ENCODE measurements around the gene ITPK1.

Gene ITPK1

GRCh38 chr14:92938235-92938875, 177.4 kb downstream of the ITPK1 start:
- DNase-seq (ENCODE audit: low read depth in 2 of 2), result no peak

- no peak for DNase-seq (ENCODE audit: low read depth in 2 of 2)
Observed at GRCh38 chr14:92937051-92937937, 178.4 kb downstream of the ITPK1 start.

GRCh38 chr14:92936085-92936484, 179.6 kb downstream of the ITPK1 start:
- no peak for DNase-seq (ENCODE audit: low read depth in 2 of 2)

DNA sequence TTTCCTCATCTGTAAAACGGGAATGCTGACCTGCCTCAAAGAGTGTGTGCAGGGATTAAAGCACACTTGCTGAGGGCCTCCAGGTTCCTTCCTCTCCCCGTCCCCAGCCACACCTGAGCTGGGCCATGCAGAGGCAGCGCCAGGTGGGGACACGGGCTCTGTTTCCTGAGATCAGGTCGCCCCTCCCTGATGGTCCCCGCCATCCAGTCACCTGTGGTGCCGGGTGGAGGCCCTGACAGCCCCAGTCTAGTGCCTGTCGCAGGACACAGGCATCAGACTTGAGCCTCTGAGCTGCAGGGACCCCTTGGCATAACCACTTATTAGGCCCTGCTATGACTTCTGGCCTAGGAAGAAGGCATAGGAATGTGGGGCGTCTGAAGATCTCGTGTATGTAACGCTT, 180.3 kb downstream of the ITPK1 start:
- no peak for DNase-seq (ENCODE audit: low read depth in 2 of 2)

DNA sequence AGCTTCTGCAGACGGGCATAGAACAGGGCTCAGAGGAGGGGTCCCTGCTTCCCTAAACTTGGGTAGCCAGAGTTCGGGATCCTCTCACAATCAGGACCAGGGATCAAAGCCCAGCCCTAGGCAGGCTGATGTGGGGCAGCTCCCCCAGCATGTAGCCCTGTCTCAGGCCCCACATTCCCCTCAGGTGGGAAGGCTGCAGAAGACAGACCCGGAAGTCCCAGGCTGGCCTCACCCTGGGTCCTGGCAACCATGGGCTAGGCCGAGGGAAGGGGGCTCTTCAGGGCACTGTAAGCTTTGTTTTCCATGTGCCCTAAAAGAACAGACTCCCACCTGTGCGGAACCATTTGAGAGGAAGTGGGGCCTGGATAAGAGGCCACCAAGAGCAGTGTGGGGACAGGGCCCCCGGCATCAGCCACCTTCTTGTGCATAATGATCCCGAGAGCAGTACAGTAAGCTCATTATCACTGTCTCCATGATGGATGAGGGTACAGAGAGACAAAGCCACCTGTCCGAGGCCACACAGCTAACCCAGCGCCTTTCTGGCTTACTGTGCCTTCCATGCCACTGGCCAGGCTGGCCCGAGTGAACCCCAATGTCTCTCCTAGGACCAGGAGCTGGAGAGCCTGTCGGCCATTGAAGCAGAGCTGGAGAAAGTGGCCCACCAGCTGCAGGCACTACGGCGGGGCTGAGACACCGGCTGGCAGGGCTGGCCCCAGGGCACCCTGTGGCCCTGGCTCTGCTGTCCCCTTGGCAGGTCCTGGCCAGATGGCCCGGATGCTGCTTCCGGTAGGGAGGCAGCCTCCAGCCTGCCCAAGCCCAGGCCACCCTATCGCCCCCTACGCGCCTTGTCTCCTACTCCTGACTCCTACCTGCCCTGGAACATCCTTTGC, 181.3 kb downstream of the ITPK1 start:
- DNase-seq (ENCODE audit: low read depth in 2 of 2), result no peak

GRCh38 chr14:92933481-92933880, 182.2 kb downstream of the ITPK1 start:
- DNase-seq (ENCODE audit: low read depth in 2 of 2), result no peak

DNA sequence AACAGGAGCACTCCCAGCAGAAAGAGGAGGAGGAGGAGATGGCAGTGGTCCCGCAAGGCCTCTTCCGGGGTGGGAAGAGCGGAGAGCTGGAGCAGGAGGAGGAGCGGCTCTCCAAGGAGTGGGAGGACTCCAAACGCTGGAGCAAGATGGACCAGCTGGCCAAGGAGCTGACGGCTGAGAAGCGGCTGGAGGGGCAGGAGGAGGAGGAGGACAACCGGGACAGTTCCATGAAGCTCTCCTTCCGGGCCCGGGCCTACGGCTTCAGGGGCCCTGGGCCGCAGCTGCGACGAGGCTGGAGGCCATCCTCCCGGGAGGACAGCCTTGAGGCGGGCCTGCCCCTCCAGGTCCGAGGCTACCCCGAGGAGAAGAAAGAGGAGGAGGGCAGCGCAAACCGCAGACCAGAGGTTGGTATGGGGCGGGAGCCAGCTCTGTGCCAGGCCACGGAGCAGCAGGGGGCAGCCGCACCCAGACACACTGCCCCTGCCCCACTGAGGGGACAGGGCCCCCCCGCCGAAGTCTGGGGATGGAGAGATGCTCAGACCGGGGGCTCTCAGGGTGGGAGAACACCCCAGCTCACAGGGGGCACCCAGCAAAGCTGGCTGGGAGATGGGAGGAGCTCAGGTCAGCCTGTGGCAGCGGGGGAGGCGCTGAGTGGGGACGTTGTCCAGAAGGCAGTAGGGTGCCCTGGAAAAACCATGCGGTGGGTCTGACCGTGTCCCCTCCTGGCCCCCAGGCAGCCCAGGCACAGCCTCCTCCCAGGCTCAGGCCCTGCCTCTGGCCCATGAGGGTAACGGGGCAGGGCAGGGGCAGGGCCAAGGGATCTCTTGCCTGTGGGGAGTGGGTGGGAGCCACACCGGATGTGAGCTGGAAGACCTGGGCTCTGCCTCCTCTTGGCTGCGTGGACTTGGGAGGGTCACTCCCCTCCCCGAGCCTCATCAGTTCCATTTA, 183.0 kb downstream of the ITPK1 start:
- no peak for DNase-seq (ENCODE audit: low read depth in 2 of 2)

- DNase-seq (ENCODE audit: low read depth in 2 of 2), result no peak
Observed at GRCh38 chr14:92931681-92932447, 183.9 kb downstream of the ITPK1 start.

DNA sequence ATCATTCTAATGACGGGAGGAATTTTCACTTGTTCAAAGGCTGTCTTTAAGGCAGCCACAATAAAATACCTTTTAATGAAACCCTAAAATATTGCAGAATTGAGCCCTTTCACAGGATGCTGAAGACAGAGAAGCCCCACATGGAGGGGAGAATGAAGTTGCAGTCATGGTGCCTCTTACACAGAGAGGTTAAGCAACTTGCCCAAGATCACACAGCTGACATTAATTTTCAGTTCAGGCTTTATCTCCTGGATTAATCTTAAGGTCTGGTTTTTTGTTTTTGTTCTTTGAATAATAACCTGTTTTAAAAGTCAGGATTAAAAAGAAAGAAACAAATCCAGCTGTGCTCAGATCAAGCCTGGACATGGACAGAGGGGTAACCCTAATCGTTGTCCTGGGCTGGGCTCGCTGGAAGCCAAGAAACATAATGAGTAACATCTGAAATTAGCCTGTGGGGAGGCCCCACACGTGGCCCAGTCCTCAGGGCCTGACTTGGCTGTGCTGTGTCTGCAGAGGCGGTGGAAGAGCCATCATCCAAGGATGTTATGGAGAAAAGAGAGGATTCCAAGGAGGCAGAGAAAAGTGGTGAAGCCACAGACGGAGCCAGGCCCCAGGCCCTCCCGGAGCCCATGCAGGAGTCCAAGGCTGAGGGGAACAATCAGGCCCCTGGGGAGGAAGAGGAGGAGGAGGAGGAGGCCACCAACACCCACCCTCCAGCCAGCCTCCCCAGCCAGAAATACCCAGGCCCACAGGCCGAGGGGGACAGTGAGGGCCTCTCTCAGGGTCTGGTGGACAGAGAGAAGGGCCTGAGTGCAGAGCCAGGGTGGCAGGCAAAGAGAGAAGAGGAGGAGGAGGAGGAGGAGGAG, 184.8 kb downstream of the ITPK1 start:
- no peak for DNase-seq (ENCODE audit: low read depth in 2 of 2)

DNA sequence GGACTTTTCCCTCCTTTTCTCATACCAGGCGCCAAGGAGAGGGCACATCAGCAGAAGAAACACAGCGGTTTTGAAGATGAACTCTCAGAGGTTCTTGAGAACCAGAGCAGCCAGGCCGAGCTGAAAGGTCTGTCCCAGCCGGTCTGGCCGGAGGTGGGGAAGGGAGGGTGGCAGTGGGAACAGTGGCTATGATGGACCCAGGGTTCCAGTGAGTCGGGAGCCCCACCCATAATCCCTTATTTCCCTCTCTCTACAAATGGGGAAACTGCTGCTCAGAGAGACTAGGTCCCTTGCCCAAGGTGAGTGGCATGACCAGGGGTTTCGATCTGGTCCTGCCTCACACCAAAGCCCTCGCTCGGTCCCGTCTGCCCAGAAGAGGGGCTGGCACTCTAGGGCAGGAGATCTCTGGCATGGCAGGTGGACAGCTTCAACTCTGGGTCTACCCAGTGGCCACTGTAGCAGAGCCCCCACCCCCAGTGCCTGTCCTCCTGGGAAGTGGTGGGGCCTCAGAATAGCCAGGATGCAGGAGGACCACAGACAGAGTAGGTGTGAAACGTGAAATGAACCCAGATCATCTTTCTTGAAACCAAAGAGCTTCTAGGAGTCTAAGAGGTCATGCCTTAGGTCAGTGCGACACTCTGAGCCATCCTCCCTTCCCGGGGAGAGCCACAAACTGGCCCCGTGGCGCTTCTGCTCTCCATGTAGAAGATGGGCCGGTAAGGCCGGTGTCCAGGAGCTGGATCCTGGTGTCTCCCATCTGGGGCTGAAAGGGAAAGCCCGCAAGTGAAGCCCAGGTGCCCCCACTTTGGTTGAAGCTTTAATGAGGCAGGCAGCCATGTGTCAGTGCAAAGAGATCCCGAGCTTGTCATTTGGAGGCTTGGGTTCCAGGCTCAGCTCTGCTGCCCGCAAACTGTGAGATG, 185.8 kb downstream of the ITPK1 start:
- no peak for DNase-seq (ENCODE audit: low read depth in 2 of 2)

GRCh38 chr14:92928961-92929688, 186.6 kb downstream of the ITPK1 start:
- no peak for DNase-seq (ENCODE audit: low read depth in 2 of 2)

DNA sequence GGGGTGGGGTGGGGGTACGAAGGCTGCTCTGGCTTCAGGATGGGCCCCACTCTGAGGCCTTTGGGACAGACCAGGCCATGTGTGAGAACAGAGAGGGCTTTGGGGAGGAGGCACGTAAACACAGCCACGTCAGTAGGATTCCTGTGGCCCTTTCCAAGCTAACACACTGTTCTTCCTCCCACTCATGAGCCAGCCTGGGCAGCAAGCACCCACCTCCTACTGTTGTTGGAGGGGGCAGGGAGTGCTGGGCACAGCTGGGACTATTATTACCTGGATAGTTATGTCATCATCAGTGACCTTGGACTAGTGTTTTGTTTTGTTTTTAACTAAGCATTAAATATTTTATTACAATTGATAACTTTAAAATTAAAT, 187.5 kb downstream of the ITPK1 start:
- no peak for DNase-seq (ENCODE audit: low read depth in 2 of 2)

- DNase-seq (ENCODE audit: low read depth in 2 of 2), result no peak
Observed at GRCh38 chr14:92927349-92928257, 188.1 kb downstream of the ITPK1 start.

DNA sequence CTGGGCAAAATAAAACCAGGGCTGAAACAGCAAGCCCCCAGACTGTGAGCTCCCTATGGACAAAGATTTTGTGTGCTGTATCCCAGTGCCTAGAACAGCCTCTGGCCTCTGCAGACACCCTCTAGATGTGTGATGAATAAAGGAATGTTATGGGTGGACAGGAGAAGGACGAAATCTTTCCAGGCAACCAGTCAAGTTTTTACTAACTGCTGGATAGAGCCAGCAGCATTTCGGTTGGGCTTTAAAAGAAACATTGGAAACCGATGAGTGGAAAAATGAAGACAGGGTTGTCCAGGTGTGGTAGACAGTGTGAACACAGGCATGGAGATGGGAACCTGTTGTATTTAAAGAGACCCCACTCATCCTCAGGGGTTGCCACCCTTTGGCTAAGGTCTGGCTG, 188.8 kb downstream of the ITPK1 start:
- no peak for DNase-seq (ENCODE audit: low read depth in 2 of 2)

DNA sequence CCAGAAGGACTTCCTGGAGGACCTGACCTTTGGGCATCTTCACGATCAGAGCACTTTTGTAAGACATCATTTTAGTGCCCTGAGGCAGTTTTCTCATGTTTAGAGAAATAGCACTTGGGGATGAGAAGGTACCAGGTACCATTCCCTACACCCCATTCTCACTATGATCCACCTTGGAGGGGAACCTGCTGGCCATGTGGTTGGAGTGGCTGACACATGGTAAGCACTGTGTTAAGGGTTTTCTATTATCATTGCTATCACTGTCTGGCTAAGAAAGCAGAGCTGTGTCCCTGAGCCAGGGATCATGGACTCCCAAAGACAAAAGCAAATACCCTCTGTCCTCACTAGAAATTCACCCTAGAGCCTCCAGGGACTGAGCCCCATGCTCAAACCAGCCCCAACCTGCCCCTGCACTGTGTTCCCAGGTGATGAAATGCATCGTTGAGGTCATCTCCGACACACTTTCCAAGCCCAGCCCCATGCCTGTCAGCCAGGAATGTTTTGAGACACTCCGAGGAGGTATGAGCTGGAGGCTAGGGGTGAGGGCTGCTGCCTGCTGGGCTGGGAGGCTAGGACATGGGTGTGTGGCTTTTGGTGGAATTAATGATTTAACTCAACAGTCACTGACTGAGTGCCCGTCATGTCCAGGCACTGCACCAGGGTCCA, 189.4 kb downstream of the ITPK1 start:
- DNase-seq (ENCODE audit: low read depth in 2 of 2), result no peak

GRCh38 chr14:92925446-92925845, 190.3 kb downstream of the ITPK1 start:
- DNase-seq (ENCODE audit: low read depth in 2 of 2), result no peak

Measured in activated CD4-positive, alpha-beta T cell treated with anti-CD3 and anti-CD28 coated beads for 24 hours (primary cell).